Activated T-helper 2 cell treated with anti-CD3 and anti-CD28 coated beads, Interferon-gamma antibody, Interleukin-2, Interleukin-4, amounts not matched to agents 10 μg/mL and 5 μg/mL and 100 μg/mL, durations not matched to agents 14 hours and 24 hours and 36 hours (primary cell): ENCODE data around the gene MYH3. TPM values are rescaled to one million over a fixed set of nuclear protein-coding genes. Genes with fewer than 3 reads are reported as not detected.

Experiments
- DNase-seq: peaks from one replicate; pipeline ENCODE4 v3.0.0; 2021; ENCODE audit warnings: low spot score
- H3K27ac Mint-ChIP-seq: one replicate; pipeline ENCODE4 v1.8.0; 2021; ENCODE audit warnings: mixed read lengths
- H3K27me3 Mint-ChIP-seq: one replicate; pipeline ENCODE4 v1.8.0; 2021; ENCODE audit warnings: low read depth, mixed read lengths
- H3K36me3 Mint-ChIP-seq: one replicate; pipeline ENCODE4 v1.8.0; 2021; ENCODE audit warnings: low read depth, mixed read lengths
- H3K4me1 Mint-ChIP-seq: one replicate; pipeline ENCODE4 v1.8.0; 2021; ENCODE audit warnings: low read depth, mixed read lengths
- H3K4me3 Mint-ChIP-seq: one replicate; pipeline ENCODE4 v1.8.0; 2021; ENCODE audit warnings: low read depth, mild to moderate bottlenecking, moderate library complexity, mixed read lengths
- H3K9me3 Mint-ChIP-seq: one replicate; pipeline ENCODE4 v1.8.0; 2021; ENCODE audit warnings: mixed read lengths
- intact Hi-C: fragments of 100-400 bp; cut with micrococcal nuclease; formaldehyde crosslinking; loops from one replicate; pipeline ENCODE4 v1.15.1; 2023
- total RNA-seq: library from RNA; stranded (reverse); gene quantifications from 2 replicates; pipeline ENCODE4 v1.2.3, GENCODE V29; 2022

Gene MYH3
- total RNA-seq, 1 donor from 2014 or later = 4.6 TPM

DNA sequence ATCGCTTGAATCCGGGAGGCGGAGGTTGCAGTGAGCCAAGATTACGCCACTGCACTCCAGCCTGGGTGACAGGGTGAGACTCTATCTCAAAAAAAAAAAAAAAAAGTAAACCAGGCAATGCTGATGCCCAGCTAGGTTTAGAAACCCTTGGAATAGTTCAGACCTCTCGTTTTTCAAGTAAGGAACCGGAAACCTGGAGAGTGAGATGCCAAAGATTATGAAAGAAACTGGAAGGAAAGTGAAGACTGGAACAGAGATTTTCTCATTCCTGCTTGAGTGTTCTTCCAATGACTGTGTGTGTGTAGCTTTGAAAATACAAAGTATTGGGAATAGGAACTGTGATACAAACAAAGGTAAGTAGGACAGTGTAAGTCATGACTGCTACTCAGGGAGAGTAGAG, 35.7 kb downstream of the MYH3 start:
- H3K4me1 Mint-ChIP-seq = no peaks in the 10 kb centered on the region
- no peaks in the 10 kb centered on the region for H3K36me3 Mint-ChIP-seq
- no peak overlapping the region for H3K27ac Mint-ChIP-seq

DNA sequence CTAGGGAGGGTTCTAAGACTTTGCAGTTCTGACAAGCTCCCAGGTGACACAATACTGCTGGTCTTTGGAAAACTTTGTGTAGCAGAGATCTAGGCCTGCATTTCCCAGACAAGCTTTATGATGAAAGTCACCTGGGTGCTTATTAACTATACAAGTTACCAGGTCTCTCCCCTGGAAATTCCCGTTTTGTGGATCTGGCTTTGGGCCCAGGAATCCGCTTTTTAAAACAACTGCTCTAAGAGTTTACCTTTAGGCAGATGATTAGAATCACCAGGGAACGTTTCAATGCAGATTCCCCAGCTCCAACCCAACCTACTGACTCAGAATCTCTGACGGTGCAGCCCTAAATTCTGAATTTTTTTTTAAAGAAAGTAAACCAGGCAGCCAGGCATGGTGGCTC, 36.3 kb downstream of the MYH3 start:
- Mint-ChIP-seq H3K4me3 (no peak overlapping the region), H3K27ac (no peak overlapping the region), H3K27me3 (no peaks in the 10 kb centered on the region), H3K36me3 (no peaks in the 10 kb centered on the region), H3K4me1 (no peaks in the 10 kb centered on the region), H3K9me3 (no peaks in the 10 kb centered on the region)
- DNase-seq = no peak
- intact Hi-C loops = no loop called here

More for the DNA sequence above, 35.7 kb downstream of the MYH3 start:
- H3K27me3 Mint-ChIP-seq = no peaks in the 10 kb centered on the region
- H3K4me3 Mint-ChIP-seq = no peak overlapping the region
- no peak for DNase-seq
- intact Hi-C loops = no loop called here
- H3K9me3 Mint-ChIP-seq = no peaks in the 10 kb centered on the region

DNA sequence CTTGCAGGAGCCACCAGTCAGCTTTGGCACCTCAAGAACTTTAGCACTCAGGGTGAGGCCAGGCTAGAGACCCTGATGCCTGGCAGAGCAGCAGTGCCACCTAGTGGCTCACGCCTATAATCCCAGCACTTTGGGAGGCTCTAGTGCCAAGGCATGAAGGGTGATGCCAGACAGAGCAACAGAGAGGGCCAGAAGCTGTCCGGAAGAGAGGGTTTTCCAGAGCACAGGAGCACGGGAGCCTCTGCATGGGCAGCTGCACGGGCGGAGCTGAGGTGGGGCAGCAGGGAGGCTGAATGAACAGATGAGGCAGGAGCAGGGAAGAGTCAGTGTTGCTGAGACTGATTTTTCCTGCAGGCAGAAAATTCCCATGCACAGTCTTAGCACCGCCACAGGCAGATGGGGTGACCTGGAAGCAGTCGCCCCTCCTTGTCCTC, 38.9 kb downstream of the MYH3 start:
- intact Hi-C loops = no loop called here
- H3K4me1 Mint-ChIP-seq = no peaks in the 10 kb centered on the region
- peak; percentile 34 for DNase-seq
- no peak overlapping the region for H3K4me3 Mint-ChIP-seq
- H3K27me3 Mint-ChIP-seq = no peaks in the 10 kb centered on the region
- H3K27ac Mint-ChIP-seq = no peak overlapping the region
- H3K36me3 Mint-ChIP-seq = no peaks in the 10 kb centered on the region
- no peaks in the 10 kb centered on the region for H3K9me3 Mint-ChIP-seq

DNA sequence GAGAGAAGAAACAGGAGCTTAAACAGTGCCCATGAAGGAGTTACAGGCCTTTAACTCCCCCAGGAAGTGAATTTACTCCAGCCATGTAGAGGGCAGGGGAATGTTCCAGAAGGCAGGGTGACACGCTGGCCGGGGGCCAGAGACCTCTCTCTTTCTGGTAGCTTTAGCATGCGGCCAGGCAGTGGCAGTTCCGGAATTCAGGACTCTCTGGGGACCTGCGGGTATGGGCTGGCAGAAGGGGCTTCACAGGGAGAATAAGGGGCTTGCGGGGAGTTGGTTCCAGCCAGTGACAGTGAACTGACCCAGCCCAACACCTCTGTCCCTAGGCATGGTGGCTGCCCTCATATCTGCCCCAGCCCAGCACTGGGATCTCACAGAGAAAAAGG, 40.0 kb downstream of the MYH3 start:
- no peaks in the 10 kb centered on the region for H3K36me3 Mint-ChIP-seq
- intact Hi-C loops = no loop called here
- no peaks in the 10 kb centered on the region for H3K9me3 Mint-ChIP-seq
- H3K4me1 Mint-ChIP-seq = no peaks in the 10 kb centered on the region
- H3K27me3 Mint-ChIP-seq = no peaks in the 10 kb centered on the region
- no peak for DNase-seq
- H3K27ac Mint-ChIP-seq = no peak overlapping the region
- H3K4me3 Mint-ChIP-seq = no peak overlapping the region

DNA sequence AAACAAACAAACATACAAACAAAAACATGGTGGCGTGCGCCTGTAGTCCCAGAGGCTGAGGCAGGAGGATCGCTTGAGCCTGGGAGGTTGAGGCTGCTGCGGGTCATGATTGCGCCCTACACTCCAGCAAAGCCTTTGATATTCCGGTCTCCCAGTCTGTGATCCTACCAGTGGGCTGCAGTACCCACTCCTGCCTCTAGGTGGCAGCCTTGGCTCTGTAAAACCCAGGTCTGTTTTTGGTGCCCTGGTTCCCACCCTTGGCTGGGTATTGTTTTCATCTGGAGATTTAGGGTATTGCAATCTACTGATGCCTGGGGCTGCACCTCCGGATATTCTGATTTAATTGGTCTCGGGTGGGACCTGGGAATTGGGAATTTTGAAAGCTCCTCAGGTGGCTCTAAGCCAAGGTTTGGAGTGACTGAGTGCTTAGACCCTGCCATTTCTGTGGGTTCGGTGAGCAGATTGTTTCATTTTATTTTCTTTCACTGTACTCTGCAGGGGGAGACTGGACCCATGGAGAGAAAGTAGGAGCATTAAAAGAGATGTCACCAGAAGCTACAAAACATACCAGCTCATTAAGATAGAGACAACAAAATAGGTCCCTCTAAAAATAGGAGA, 40.5 kb downstream of the MYH3 start:
- no peak overlapping the region for H3K27ac Mint-ChIP-seq
- H3K4me3 Mint-ChIP-seq = no peak overlapping the region
- H3K9me3 Mint-ChIP-seq = no peaks in the 10 kb centered on the region
- intact Hi-C loops = loop anchor here (1.0 kb wide), 1 partner anchor 289 kb away; no protein-coding TSS in a partner anchor
- no peaks in the 10 kb centered on the region for H3K27me3 Mint-ChIP-seq
- H3K4me1 Mint-ChIP-seq = no peaks in the 10 kb centered on the region
- no peaks in the 10 kb centered on the region for H3K36me3 Mint-ChIP-seq
- peak; percentile 63 for DNase-seq

DNA sequence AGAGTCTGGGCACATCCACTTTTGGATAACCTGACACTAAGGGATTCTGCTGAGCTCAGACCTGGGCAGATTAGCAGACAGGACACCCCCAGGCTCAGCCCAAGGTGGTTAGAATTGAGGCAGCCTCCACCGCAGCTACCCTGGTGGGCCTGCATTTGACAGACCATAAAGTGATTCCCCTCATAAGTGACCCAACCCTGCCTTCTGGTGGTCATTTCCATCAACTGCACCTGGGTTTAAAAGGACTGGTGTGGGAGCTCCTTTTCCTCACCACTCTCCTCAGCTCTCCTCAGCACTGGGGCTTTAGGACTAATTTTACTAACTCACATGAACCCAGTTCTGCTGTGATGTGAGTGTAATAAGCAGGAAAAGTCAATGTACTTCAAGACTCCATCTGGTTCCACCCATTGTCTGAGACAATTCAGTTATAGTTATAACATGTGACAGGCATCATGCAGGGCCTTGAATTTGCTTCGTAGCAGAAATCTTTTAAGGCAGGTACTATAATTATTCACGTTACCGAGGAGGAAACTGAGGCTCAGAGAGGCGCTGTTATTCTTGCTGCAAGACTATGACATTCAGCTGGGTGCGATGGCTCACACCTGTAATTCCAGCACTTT, 42.5 kb downstream of the MYH3 start:
- Mint-ChIP-seq H3K4me1 (no peaks in the 10 kb centered on the region), H3K4me3 (no peak overlapping the region), H3K27me3 (no peaks in the 10 kb centered on the region), H3K36me3 (no peaks in the 10 kb centered on the region), H3K27ac (no peak overlapping the region), H3K9me3 (no peaks in the 10 kb centered on the region)
- DNase-seq = no peak
- intact Hi-C loops = no loop called here

DNA sequence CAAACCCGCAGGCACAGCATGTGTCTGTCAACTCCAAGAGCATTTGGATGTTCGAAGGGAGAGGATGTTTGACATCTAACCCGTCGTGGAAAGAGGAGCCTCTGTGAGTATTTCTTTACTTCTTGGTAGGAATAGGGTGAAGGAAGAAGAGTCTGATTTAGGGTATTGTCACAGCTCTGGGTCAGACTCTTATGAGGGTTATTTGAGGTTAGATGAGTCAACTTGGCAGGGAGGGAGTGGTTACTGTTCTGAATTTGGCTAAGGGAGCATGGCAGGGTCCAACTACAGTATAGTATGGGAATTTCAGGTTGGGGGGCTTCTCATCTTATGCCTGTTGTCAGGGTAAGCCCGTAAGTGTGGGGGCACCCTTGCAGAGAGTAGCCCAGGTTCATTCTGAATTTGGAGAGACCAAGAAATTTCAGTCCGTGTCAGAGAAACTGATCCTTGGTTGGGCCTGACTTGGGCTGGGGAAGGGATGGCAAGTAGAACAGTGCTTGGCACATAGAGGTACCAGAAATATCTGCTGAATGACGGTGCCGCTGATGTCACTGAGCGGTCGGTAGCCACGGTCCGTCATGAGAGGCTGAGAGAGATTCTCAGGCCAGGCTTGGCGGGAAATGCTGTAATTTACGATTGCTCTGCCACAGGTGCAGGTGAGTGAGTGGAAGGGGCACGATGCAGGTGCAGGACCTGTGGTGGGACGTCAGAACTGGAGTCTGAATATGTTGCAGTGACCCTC, 43.2 kb downstream of the MYH3 start:
- Mint-ChIP-seq H3K9me3 (no peaks in the 10 kb centered on the region), H3K4me3 (no peak overlapping the region), H3K27ac (no peak overlapping the region), H3K4me1 (no peaks in the 10 kb centered on the region), H3K36me3 (no peaks in the 10 kb centered on the region), H3K27me3 (no peaks in the 10 kb centered on the region)
- no peak for DNase-seq
- intact Hi-C loops = no loop called here

DNA sequence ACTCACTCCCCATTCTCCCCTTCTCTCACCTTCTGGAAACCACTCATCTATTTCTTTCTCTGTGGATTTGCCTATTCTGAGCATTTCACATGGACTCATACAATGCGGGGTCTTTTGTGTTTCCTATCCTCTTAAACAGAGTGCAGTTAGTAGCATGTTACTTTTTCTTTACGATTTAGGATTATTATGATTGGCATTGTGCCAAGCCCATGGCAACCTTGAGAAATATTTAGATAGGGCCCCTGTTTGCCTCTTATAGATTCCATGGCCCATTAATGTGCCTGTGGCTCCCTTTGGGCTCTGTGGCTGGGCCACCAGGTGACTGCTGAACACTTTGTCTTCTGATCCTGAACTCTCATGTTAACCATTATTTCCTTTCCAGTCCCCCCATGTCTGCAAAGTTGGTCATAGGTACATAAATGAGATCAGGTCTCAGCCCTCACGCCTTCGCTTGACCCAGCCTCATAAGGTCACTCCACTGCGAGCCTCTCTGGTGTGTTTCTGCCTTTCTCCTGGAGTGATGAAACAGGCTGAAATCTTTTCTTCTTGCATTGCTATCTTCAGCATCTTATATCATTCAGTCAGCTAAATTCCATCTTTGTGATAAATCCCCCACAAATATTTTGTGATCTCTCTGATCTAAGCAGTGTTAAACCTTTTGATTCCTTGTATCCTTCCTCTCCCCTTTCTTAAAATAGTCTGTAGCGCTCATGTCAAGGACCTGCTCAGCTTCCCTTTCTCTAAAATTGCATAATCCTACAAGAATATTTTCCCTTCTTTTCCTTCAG, 44.0 kb downstream of the MYH3 start:
- intact Hi-C loops = no loop called here
- Mint-ChIP-seq H3K4me1 (no peaks in the 10 kb centered on the region), H3K27ac (no peak overlapping the region), H3K9me3 (no peaks in the 10 kb centered on the region), H3K27me3 (no peaks in the 10 kb centered on the region), H3K36me3 (no peaks in the 10 kb centered on the region), H3K4me3 (no peak overlapping the region)
- no peak for DNase-seq

DNA sequence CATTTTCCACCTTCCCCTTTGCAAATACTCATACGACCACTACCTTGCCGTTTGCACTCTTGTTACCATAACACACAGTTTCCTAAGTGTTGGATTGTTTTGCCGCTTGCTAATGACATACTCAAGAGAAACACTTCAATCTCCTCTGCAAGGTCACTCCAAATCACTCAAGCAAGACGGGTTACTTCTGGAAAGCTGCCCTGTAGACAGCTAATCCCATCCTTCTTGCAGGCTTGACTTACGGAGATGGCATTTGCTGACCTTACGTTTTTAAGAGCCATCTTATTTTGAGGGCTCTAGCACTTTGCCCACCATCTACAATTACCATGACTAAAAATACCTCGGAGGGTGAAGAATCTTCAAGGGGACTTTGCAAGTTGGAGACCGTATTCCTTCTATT, 46.2 kb downstream of the MYH3 start:
- Mint-ChIP-seq H3K9me3 (no peaks in the 10 kb centered on the region), H3K27ac (no peak overlapping the region), H3K4me3 (no peak overlapping the region), H3K4me1 (no peaks in the 10 kb centered on the region), H3K27me3 (no peaks in the 10 kb centered on the region), H3K36me3 (no peaks in the 10 kb centered on the region)
- DNase-seq = no peak
- intact Hi-C loops = no loop called here

DNA sequence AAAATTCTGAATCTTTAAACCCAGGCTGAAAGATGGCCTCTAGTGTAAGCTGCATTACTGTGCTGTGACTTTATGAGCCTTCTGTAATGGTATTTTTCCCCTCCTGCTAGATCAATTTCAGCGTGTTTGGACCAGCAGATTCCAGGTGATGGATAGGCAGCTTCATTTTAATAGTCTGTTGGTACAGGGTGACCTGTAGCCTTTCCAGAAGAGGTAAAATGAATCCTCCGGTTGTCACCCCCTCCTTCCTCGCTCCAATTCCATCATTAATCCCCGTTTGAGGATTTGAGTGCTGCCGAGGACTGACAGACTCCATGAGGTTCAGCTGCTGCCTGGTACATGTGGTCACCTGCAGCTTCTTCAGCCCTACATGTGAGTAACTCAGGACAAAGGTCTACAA, 48.9 kb downstream of the MYH3 start:
- H3K9me3 Mint-ChIP-seq = no peaks in the 10 kb centered on the region
- H3K4me1 Mint-ChIP-seq = no peaks in the 10 kb centered on the region
- no peak overlapping the region for H3K27ac Mint-ChIP-seq
- intact Hi-C loops = no loop called here
- no peak for DNase-seq
- H3K36me3 Mint-ChIP-seq = no peaks in the 10 kb centered on the region
- no peak overlapping the region for H3K4me3 Mint-ChIP-seq
- H3K27me3 Mint-ChIP-seq = no peaks in the 10 kb centered on the region

DNA sequence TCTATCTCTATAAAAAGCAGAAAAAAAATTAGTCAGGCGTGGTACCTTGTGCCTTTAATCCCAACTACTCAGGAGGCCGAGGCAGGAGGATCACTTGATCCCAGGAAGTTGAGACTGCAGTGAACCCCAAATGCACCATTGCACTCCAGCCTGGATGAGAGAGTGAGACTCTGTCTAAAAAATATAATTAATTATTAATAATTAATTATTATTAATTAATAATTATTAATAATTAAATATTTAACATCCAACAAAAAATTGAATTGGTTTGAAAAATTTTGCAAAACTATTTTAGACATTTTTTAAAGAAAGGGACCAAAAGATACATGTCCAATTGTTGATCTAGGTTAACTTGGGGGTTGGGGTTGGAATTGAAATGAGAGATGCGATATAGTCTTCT, 51.0 kb downstream of the MYH3 start:
- DNase-seq = no peak
- H3K9me3 Mint-ChIP-seq = no peaks in the 10 kb centered on the region
- no peaks in the 10 kb centered on the region for H3K4me1 Mint-ChIP-seq
- H3K27ac Mint-ChIP-seq = no peak overlapping the region
- H3K4me3 Mint-ChIP-seq = no peak overlapping the region
- intact Hi-C loops = no loop called here
- no peaks in the 10 kb centered on the region for H3K27me3 Mint-ChIP-seq
- no peaks in the 10 kb centered on the region for H3K36me3 Mint-ChIP-seq

DNA sequence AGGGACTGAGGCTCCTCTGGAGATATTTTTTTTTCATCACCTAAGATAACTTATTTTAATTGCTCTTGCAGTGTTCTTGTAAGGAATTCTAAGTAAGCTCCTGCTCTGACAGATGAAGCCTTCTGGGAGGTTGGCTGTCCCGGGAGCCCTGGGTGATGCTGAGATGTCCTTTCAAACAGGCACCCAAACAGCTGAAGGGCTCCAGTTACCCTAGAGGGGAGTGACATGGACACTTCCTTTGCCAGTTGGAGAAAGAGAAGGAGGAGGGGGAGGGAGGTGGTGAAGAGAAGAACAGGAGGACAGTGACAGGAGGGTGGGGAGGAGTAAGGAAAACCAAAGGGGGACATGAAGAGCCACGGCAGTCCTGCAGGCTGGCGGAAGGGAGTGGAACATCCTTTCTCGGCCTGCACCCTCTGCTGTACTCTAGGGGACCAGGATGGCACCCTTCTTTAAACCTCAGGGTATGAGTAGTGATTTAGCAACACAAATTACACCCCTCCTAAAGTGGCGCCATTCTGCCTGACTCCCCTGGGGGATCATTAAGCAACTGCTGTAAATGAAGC, 51.8 kb downstream of the MYH3 start:
- intact Hi-C loops = no loop called here
- no peak overlapping the region for H3K27ac Mint-ChIP-seq
- no peaks in the 10 kb centered on the region for H3K4me1 Mint-ChIP-seq
- H3K27me3 Mint-ChIP-seq = no peaks in the 10 kb centered on the region
- H3K9me3 Mint-ChIP-seq = no peaks in the 10 kb centered on the region
- H3K4me3 Mint-ChIP-seq = no peak overlapping the region
- no peak for DNase-seq
- H3K36me3 Mint-ChIP-seq = no peaks in the 10 kb centered on the region
